ACHN (cell line): ENCODE measurements around the gene ATAT1.
A peak's percentile ranks its signal among the peaks of the same experiment; 100 is the strongest.
"Not testable (repeated sequence)": the region's sequence is repeated elsewhere in the genome, so short reads cannot be mapped to it uniquely, and the experiment has no call there.

Source experiments
- DNase-seq: peaks from one replicate; pipeline ENCODE4 v3.0.0-alpha.2; 2015
- in situ Hi-C: cut with HindIII; loops from 2 replicates; pipeline ENCODE4 v1.10.0; 2017; ENCODE audit warnings: low sequenced_read_pairs, low pct_ligation_motif_present, low pct_unique_long_range_greater_than_20kb

Gene ATAT1

GRCh38 chr6:30626484-30627366 is at the start of gene ATAT1:
TSS of gene ATAT1 (plus strand) at chr6:30626874.
- DNase-seq: peak; percentile 81
- in situ Hi-C loops: no loop called here

- in situ Hi-C loops: no loop called here
- no peak for DNase-seq
Measured at GRCh38 chr6:30578051-30578450, 48.6 kb upstream of the ATAT1 start.

- in situ Hi-C loops: no loop called here
Measured at GRCh38 chr6:30583921-30584320, 42.8 kb upstream of the ATAT1 start.

GRCh38 chr6:30589754-30590358 is 36.8 kb upstream of the ATAT1 start:
- in situ Hi-C loops: no loop called here
- DNase-seq: no peak

More at GRCh38 chr6:30583921-30584320, 42.8 kb upstream of the ATAT1 start:
- DNase-seq: no peak

- no peak for DNase-seq
- in situ Hi-C loops: no loop called here
Measured at GRCh38 chr6:30590509-30590908, 36.2 kb upstream of the ATAT1 start.

- in situ Hi-C loops: no loop called here
- DNase-seq: no peak
Measured at GRCh38 chr6:30591008-30591407, 35.7 kb upstream of the ATAT1 start.

GRCh38 chr6:30592287-30592686 is 34.4 kb upstream of the ATAT1 start:
- in situ Hi-C loops: no loop called here
- no peak for DNase-seq

- in situ Hi-C loops: not testable (repeated sequence)
- DNase-seq: peak; percentile 79
Measured at GRCh38 chr6:30597315-30598144, 29.1 kb upstream of the ATAT1 start.

GRCh38 chr6:30598912-30599624 is 27.6 kb upstream of the ATAT1 start:
- DNase-seq: no peak
- in situ Hi-C loops: no loop called here

GRCh38 chr6:30599625-30600324 is 26.9 kb upstream of the ATAT1 start:
- in situ Hi-C loops: no loop called here
- no peak for DNase-seq

- DNase-seq: no peak
- in situ Hi-C loops: no loop called here
Measured at GRCh38 chr6:30600451-30600961, 26.2 kb upstream of the ATAT1 start.

GRCh38 chr6:30601436-30601814 is 25.2 kb upstream of the ATAT1 start:
- in situ Hi-C loops: no loop called here
- no peak for DNase-seq

- in situ Hi-C loops: no loop called here
- no peak for DNase-seq
Measured at GRCh38 chr6:30601815-30602641, 24.6 kb upstream of the ATAT1 start.

- no peak for DNase-seq
- in situ Hi-C loops: no loop called here
Measured at GRCh38 chr6:30603961-30604360, 22.7 kb upstream of the ATAT1 start.

- no peak for DNase-seq
- in situ Hi-C loops: no loop called here
Measured at GRCh38 chr6:30610065-30610464, 16.6 kb upstream of the ATAT1 start.

GRCh38 chr6:30611150-30611855 is 15.4 kb upstream of the ATAT1 start:
- in situ Hi-C loops: no loop called here
- no peak for DNase-seq

- in situ Hi-C loops: no loop called here
- DNase-seq: no peak
Measured at GRCh38 chr6:30611856-30612194, 14.8 kb upstream of the ATAT1 start.
